HUES64 (cell line): ENCODE results near the gene GOLPH3.
"Not testable (repeated sequence)": the region's sequence is repeated elsewhere in the genome, so short reads cannot be mapped to it uniquely, and the experiment has no call there.

Source experiments
- H3K27ac ChIP-seq: 2 replicates; pipeline ENCODE4 v1.7.0; 2013; ENCODE audit warnings: low read depth, low read length, inconsistent platforms
- H3K27me3 ChIP-seq: 2 replicates; pipeline ENCODE4 v1.6.1; 2013; ENCODE audit warnings: mild to moderate bottlenecking, low read length; ENCODE audit not compliant: insufficient read depth
- H3K36me3 ChIP-seq: 2 replicates; pipeline ENCODE4 v1.6.1; 2013; ENCODE audit warnings: mild to moderate bottlenecking, low read length; ENCODE audit not compliant: insufficient read depth
- H3K4me1 ChIP-seq: 2 replicates; pipeline ENCODE4 v1.6.1; 2013; ENCODE audit warnings: mild to moderate bottlenecking, low read length, moderate library complexity; ENCODE audit not compliant: insufficient read depth
- H3K4me3 ChIP-seq: 2 replicates; pipeline ENCODE4 v1.5.1; 2013; ENCODE audit warnings: mild to moderate bottlenecking, low read length, moderate library complexity
- H3K9ac ChIP-seq: 2 replicates; pipeline ENCODE4 v1.6.1; 2013; ENCODE audit warnings: mild to moderate bottlenecking, low read depth, low read length
- H3K9me3 ChIP-seq: 2 replicates; pipeline ENCODE4 v1.6.1; 2013; ENCODE audit warnings: low read depth, low read length; ENCODE audit not compliant: insufficient read depth
- WGBS: fragments of 150-250, 120-280 bp; methylation state at CpG from one replicate; pipeline ENCODE4 v1.1.7; 2013; ENCODE audit warnings: missing lambda C conversion rate; 5-methylcytosine and 5-hydroxymethylcytosine counted together

The GOLPH3 gene

GRCh38 chr5:32087086-32088082 is 86.7 kb downstream of the GOLPH3 start:
- Histone ChIP-seq H3K36me3 (no peaks in the 10 kb centered on the region), H3K4me3 (no peak overlapping the region), H3K9me3 (no peaks in the 10 kb centered on the region), H3K4me1 (no peaks in the 10 kb centered on the region), H3K27me3 (no peaks in the 10 kb centered on the region), H3K9ac (no peak overlapping the region), H3K27ac (no peak overlapping the region)
- WGBS, result 92% methylated on average over 24 of the region's 24 CpGs

GRCh38 chr5:32083981-32084430 is 90.1 kb downstream of the GOLPH3 start:
- no peaks in the 10 kb centered on the region; the same call in 1 of the 2 replicates for H3K36me3 ChIP-seq
- H3K27ac ChIP-seq, result no peak overlapping the region
- H3K9ac ChIP-seq, result no peak overlapping the region
- no peak overlapping the region for H3K4me3 ChIP-seq
- 93% methylated on average over 10 of the region's 10 CpGs for WGBS
- no peaks in the 10 kb centered on the region for H3K27me3 ChIP-seq
- no peaks in the 10 kb centered on the region for H3K4me1 ChIP-seq
- H3K9me3 ChIP-seq, result peaks cover 3% of the 10 kb centered on the region; the same call in 1 of the 2 replicates

GRCh38 chr5:32082701-32083100 is 91.4 kb downstream of the GOLPH3 start:
- no peak overlapping the region for H3K27ac ChIP-seq
- no peaks in the 10 kb centered on the region for H3K27me3 ChIP-seq
- H3K36me3 ChIP-seq, result no peaks in the 10 kb centered on the region; the same call in 1 of the 2 replicates
- no peak overlapping the region for H3K4me3 ChIP-seq
- no peak overlapping the region for H3K9ac ChIP-seq
- H3K4me1 ChIP-seq, result no peaks in the 10 kb centered on the region
- peaks cover 3% of the 10 kb centered on the region; the same call in 1 of the 2 replicates for H3K9me3 ChIP-seq
- 86% methylated on average over 4 of the region's 4 CpGs for WGBS

GRCh38 chr5:32080565-32080964 is 93.6 kb downstream of the GOLPH3 start:
- H3K9ac ChIP-seq, H3K27me3 ChIP-seq, H3K9me3 ChIP-seq, H3K4me1 ChIP-seq, H3K4me3 ChIP-seq, H3K27ac ChIP-seq, H3K36me3 ChIP-seq: not testable (repeated sequence)
- WGBS, result 96% methylated on average over 1 of the region's 1 CpG

- WGBS, result 96% methylated on average over 6 of the region's 6 CpGs
- H3K9me3 ChIP-seq, H3K36me3 ChIP-seq, H3K4me1 ChIP-seq, H3K4me3 ChIP-seq, H3K27me3 ChIP-seq, H3K27ac ChIP-seq, H3K9ac ChIP-seq: not testable (repeated sequence)
Measured at GRCh38 chr5:32078855-32079254, 95.3 kb downstream of the GOLPH3 start.

GRCh38 chr5:32076699-32077695 is 97.1 kb downstream of the GOLPH3 start:
- no peak overlapping the region for H3K27ac ChIP-seq

More at GRCh38 chr5:32076699-32077695, 97.1 kb downstream of the GOLPH3 start:
- no peaks in the 10 kb centered on the region for H3K27me3 ChIP-seq
- no peaks in the 10 kb centered on the region; the same call in 1 of the 2 replicates for H3K36me3 ChIP-seq
- no peaks in the 10 kb centered on the region for H3K4me1 ChIP-seq
- 88% methylated on average over 2 of the region's 4 CpGs for WGBS
- peaks cover 3% of the 10 kb centered on the region; the same call in 1 of the 2 replicates for H3K9me3 ChIP-seq
- H3K4me3 ChIP-seq, result no peak overlapping the region
- no peak overlapping the region for H3K9ac ChIP-seq
